ENCODE data around the gene ZNF146.

DNA sequence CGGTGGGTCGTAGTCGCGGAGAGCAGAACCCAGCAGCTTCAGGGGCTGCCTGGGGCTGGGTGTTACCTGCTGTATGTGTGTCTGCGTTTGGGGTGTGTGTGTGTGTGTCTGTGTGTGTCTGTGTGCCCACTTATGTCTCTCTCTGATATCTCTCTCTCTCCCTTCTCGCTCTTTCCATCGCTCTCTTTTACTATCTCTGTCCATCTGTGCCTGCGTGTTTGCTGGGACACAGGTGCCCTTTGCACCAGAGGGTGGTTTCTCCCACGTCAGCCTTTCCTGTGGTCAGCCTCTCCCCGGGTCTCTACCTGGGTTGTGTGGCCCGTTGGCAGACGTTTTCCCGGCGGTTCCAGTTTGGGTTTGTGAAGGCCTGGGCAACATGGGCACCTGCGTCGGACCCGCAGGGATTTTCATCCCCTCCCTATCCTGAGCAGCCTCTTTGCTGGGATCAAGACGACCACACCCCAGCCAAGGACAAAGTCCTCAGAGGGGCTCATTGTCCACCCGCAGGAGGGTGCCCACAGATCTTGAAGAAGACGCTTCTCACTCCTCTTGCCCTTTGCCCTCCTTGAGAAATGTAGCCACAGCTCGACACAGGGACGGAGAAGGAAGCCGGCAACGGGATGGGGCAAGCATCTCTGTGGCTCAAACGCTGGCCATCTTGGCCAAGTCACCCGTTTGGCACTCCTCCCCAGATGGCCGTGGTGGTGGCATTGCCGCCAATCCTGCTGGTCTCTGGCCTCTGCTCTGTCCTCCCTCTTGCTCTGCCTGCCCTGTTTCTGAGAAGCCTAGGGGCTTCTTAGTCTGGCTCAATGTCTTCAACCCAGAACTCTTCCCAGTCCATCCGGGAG, 43.3 kb downstream of the ZNF146 start:
- TF ChIP-seq NFRKB (IDR thresholded peaks at IDR 0.05) = no peak
- TF ChIP-seq BHLHE40 (IDR thresholded peaks at IDR 0.05; ENCODE audit: borderline replicate concordance) = no peak
- TF ChIP-seq CTBP1 (IDR thresholded peaks at IDR 0.05; ENCODE audit: borderline replicate concordance) = no peak
- no peak for TF ChIP-seq HDGF (IDR thresholded peaks at IDR 0.05; ENCODE audit: borderline replicate concordance)
- TF ChIP-seq, protein P1, sequence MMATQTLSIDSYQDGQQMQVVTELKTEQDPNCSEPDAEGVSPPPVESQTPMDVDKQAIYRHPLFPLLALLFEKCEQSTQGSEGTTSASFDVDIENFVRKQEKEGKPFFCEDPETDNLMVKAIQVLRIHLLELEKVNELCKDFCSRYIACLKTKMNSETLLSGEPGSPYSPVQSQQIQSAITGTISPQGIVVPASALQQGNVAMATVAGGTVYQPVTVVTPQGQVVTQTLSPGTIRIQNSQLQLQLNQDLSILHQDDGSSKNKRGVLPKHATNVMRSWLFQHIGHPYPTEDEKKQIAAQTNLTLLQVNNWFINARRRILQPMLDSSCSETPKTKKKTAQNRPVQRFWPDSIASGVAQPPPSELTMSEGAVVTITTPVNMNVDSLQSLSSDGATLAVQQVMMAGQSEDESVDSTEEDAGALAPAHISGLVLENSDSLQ (IDR thresholded peaks at IDR 0.05) = no peak
- TF ChIP-seq ARNT (IDR thresholded peaks at IDR 0.05) = no peak
- TF ChIP-seq SUZ12 (IDR thresholded peaks at IDR 0.05) = no peak
